Skin epidermis (tissue), 12 donors: Measurements from ENCODE around the gene PEAR1.

Experiments
- H3K27ac ChIP-seq, 21 experiments: fragments of 200-600 bp; sonication (generic) in 11 of 21; one replicate each; pipeline ENCODE4 v1.5.0; 2020; ENCODE audit warnings: mild to moderate bottlenecking in 3 of 21, inconsistent platforms in 2 of 21, moderate library complexity in 2 of 21
- H3K4me3 ChIP-seq, 7 experiments: fragments of 200-600 bp; sonication (generic) in 2 of 7; one replicate each; pipeline ENCODE4 v1.5.0; 2020; ENCODE audit warnings: inconsistent platforms in 2 of 7, mild to moderate bottlenecking in 2 of 7, moderate library complexity in 1 of 7

The PEAR1 gene

GRCh38 chr1:156947818-156948525 lies 54.5 kb downstream of the PEAR1 start:
- no peak overlapping the region for H3K4me3 ChIP-seq

GRCh38 chr1:156948708-156949107 lies 55.2 kb downstream of the PEAR1 start:
- no peak overlapping the region for H3K4me3 ChIP-seq
- no peak overlapping the region for H3K27ac ChIP-seq

More at GRCh38 chr1:156947818-156948525, 54.5 kb downstream of the PEAR1 start:
- H3K27ac ChIP-seq: no peak overlapping the region

- Histone ChIP-seq H3K4me3 (no peak overlapping the region), H3K27ac (no peak overlapping the region)
Measured at GRCh38 chr1:156949127-156949526, 55.6 kb downstream of the PEAR1 start.

GRCh38 chr1:156951371-156951770 lies 57.9 kb downstream of the PEAR1 start:
- Histone ChIP-seq H3K27ac (no peak overlapping the region), H3K4me3 (no peak overlapping the region)

DNA sequence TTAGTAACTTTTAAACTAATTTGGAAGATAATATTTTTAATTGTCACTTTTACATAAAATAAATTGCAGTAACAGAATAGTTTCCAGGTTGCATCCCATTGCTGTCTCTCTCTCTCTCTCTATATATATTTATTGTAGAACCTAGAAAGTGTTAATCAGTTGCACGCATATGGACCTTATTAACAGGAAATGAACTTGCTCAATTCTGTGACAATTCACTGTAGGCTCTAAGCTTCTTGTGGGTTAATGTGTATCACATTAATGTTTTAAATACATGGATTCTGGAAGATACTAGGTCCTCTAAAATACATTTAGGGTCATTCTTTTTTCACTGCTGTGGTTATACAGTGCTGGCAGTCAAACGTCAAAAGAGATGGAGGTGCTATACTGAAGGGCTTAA lies 60.1 kb downstream of the PEAR1 start:
- no peak overlapping the region for H3K4me3 ChIP-seq
- no peak overlapping the region for H3K27ac ChIP-seq

DNA sequence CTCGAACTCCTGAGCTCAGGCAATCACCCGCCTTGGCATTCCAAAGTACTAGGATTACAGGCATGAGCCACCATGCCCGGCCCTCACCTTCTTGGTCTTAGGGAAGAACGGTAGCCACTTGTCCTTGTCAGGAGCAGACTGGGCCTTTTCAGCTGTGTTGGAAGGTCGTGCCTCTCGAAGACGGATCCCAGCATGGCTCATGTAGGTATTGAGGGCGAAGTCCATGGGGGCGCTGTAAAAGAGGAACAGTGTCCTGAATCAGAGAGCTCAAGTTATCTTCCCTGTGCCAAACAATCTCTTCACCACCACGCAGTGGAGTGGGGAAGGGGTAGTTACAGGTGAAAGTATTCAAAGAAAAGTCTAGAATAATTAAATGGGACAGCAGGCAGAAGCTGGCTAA lies 62.8 kb downstream of the PEAR1 start:
- Histone ChIP-seq H3K27ac (no peak overlapping the region), H3K4me3 (no peak overlapping the region)

DNA sequence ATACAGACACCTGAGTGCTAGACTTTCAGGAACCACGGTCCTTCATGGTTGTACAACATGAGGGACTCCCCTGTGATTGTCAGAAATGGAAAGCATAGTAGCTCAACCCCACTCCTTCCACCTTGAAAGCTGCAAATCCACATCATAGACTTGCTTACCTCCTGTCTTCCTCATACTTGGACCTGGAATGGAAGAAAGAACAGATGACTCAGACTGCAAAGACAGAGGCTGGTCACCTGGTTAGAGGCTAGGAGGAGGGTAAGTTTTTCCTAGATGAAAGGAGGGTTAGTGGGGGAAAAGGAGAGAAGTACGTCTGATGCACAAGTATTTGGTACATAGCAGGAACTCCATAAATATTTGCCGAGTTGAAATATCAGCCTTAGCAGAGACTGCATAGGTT lies 64.1 kb downstream of the PEAR1 start:
- Histone ChIP-seq H3K27ac (no peak overlapping the region), H3K4me3 (no peak overlapping the region)

- Histone ChIP-seq H3K27ac (no peak overlapping the region), H3K4me3 (no peak overlapping the region)
Measured at GRCh38 chr1:156958247-156958714, 64.8 kb downstream of the PEAR1 start.

GRCh38 chr1:156959414-156959813 lies 65.9 kb downstream of the PEAR1 start:
- H3K4me3 ChIP-seq: no peak overlapping the region
- H3K27ac ChIP-seq: no peak overlapping the region

DNA sequence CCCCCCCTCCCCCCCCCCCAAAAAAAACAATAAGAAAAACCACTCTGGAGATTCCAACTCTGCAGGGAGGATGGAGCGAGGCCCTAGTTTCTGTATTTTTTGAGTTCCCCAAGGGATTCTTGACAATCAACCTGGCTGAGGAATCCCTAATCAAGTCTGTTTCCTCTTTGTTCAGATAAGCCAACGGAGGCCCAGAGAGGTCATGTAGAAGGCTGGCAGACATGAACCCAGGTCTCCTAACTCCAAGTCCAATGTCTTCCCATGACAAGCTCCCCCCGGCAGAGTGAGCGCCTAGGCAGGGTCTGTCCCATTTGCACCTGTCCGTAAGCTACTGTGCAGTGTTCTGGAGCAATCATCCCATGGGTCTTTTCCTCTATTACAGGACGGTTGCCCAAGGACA lies 66.4 kb downstream of the PEAR1 start:
- Histone ChIP-seq H3K4me3 (no peak overlapping the region), H3K27ac (no peak overlapping the region)

DNA sequence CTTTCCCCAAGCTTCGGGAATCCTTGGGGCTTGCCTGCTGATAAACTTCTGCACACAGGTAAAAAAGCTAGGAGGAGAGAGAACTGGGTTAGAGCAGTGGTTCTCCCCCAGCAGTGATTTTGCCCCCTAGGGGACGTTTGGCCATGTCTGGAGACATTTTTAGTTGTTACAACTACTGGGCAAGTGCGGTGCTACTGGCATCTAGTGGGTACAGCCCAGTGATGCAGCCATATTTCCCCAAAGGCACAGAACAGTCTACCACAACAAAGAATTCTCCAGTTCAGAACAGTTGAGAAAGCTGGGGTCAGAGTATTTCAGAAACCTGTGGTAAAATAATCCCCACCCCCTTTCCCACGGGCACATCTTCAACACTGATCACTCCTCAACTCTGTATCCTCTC lies 68.2 kb downstream of the PEAR1 start:
- H3K4me3 ChIP-seq: no peak overlapping the region
- H3K27ac ChIP-seq: no peak overlapping the region

DNA sequence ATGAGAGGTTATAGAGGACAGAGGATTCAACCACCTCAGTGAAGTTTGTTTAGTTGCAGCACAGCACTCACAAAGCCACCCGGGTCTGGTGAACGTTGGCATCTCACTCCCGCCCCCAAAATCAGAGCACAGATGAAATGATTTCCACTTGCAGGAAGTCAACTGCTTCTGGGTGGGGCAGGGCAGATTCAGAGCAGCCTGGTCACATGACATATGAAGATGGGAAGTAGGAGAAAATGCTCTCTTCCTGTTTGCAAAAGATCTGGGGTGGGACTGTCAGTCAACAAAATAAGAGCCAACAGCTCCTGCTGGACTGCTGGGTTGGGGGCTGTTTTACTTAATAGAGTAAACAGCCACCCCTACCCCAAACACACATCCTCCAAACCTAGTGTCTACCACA lies 70.1 kb downstream of the PEAR1 start:
- Histone ChIP-seq H3K4me3 (no peak overlapping the region), H3K27ac (peak overlapping the region in 6 of 21 experiments; percentile 18 to 66 (median 35))

DNA sequence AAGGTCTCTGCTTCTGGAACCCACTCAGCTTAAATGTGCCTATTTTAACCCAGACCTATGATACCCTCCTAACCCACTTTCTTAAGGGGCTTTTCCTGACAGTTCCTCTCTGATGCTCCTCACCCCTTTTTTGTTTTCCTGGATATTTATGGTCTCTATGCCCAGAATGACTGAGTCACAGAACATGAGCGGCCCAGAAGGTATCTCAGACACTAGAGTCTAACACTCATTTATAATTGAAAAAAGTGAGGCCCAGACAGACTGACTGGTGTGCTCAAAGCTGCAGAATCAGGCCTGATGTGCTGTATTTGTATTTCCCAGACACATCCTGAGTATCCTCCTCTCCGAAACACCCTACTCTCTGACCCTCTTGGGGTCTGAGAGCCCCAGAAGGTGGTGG lies 70.9 kb downstream of the PEAR1 start:
- Histone ChIP-seq H3K4me3 (no peak overlapping the region), H3K27ac (no peak overlapping the region)
